ENCODE measurements around the gene SDCBP2.
A peak's percentile ranks its signal among the peaks of the same experiment; 100 is the strongest.

SDCBP2 gene

DNA sequence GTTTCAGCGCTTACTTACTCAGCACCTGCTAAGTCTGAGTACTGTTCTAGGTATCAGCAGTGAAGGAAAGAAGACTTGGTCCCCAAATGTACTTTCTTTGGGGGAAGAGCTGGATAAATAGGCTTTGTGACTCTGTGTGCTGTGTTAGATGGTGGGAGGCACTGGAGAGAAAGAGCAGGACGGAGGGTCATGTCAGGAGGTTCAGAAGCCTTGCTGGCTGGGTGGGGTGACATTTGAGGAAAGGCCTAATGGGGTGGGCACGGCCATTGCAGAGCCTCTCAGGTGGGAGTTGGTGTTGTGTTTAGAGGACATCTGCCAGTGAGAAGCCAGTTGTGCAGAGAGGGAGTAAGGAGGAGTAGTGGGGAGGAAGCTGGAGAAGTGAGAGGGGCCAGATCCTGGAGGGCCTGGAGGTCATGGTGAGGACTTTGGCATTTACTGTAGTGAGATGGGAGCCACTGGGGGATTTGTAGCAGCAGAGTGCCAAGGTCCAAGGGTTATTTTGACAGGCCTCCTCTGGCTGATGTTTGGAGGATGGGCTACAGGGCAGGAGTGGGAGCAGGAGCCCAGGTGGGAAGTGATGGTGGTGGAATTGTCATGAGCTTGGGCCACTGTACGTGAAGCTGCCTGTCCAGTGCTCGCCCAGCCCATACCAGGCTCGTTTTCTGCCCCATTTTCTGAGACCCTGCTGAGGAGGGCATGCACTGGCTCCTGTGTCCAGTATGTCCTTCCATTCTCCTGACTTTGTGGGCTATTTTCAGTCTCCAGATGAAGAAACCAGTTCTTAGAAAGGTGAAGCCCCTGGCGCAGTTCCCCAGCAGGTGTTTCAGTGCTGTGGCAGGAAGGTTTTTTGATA lies 886 bp downstream of the SDCBP2 start:
- DNase-seq: no peak

DNA sequence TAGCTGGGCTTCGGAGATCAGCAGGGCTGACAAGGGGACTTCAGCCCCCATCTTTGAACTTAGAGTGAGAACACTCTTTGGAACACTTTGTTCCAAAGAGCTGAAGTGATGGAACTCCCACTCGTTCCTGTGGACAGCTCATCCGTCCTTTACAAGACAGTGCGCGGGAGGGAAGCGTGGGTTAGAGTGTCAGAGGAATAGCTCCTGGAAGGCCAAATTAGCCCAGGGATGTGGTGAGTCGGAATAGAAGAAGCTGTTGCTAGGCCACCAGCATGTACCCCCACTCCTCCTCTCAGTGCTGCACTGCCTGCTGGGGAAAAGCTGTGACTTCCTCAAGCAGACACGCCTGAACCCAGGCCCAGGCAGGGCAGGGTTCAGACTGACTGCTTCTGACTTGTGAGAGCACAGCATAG lies 1.7 kb downstream of the SDCBP2 start:
- DNase-seq: peak; percentile 46

DNA sequence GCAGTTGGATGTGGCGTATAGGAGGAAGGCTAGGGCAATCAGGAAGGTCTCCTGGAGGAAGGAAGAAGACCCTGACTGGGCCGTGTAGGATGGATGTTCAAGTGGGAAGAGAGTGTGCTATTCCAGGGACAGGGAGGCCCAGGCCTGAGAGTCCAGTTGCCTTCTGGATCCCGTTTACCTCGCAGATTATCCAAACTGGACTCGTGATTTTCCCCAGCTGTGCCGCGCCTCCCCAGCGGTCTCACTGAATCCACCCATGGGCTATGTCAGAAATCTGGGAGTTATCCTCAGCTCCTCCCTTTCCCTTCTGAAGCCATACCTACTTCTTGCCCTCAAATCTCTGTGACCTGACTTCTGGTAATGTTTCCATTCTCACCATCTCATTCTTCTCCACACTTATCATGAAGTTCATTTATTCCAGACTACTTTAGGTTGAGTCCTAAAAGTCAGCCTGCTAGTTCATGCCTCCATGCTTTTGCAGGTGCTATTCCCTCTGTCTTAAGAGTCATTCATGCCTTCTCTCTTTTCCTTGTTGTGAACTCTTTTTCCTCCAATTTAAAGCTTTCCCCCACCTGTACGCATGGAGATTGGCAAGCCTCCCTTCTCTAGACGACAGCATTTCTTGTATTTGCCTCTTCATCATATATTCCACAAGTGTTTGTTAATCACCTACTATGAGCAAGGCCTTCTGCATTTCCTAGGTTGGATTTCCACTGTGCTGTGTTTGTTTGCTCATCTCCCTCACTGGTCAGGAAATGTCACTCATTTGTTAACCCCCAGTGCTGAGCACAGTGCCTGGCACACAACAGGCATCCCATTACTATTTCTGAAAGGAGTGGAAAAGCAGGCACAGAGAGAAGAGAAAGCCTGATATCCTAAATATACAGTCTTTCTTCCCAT lies 2.7 kb downstream of the SDCBP2 start:
- DNase-seq: no peak

DNA sequence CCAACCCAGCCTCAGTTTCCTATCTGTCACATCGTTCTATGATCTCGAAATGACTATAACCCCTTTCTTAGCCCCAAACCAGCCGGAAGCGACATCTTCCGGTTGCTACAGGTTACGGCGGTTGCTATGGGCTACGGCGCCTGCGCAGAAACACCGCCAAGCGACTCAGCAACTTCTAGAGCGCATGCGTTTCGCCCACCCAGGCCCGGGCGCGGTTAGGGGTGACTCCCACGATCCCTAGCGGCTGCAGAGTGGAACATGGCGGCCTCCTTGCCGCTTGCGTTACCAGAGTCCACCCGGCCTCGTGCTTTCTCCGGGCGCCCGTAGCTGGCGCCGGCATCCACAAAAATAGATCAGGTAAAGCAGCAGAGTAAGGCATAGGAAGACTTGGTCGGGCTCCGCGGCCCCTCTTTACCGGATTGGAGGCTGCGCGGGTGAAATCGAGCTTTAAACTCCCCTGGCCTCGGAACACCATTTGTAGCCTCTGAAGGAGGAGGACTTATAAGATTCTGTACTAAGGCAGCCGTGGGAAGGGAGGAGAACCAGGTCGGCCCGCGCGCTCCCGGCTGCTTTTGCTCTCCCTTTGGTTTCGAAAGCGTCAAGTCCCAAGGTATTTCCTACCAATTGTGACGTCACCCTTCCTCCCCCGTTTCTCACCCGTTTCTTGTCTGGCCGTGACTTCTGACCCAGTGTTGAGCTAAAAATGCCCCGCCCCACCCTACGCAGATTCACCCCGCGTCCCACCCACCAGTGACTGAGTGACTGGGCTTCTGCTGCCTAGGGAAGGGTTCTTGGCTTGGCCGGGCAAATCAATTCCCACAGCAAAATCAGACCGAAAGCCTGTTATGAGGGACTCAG lies 3.5 kb downstream of the SDCBP2 start:
- peak; percentile 97 for DNase-seq

DNA sequence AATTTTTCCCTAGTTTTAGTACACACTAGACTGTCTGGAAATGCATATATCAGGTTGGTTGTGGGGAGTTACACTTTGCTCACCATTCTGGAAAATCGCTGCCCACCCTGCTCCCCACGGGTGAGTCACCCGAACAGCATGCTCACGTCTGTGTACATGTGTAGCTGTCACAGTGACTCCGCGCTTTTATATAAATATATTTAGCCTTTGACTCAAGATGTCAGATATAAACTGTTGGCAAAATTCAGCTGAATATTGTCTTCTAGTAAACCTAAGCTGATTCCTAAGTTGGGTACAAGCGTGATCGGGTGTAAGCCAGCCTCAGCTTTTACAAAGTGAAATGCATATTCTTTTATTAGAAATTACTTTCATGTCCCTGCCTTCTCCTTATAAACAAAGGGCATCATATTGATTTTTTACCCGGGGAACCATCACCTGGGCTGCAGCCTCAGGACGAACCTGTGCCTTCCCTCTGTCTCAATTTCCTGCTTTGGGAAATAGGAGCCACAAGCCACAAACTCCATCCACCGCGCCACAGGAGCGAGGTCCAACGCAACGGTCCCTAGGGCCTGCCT lies 4.3 kb downstream of the SDCBP2 start:
- peak; percentile 49 for DNase-seq

DNA sequence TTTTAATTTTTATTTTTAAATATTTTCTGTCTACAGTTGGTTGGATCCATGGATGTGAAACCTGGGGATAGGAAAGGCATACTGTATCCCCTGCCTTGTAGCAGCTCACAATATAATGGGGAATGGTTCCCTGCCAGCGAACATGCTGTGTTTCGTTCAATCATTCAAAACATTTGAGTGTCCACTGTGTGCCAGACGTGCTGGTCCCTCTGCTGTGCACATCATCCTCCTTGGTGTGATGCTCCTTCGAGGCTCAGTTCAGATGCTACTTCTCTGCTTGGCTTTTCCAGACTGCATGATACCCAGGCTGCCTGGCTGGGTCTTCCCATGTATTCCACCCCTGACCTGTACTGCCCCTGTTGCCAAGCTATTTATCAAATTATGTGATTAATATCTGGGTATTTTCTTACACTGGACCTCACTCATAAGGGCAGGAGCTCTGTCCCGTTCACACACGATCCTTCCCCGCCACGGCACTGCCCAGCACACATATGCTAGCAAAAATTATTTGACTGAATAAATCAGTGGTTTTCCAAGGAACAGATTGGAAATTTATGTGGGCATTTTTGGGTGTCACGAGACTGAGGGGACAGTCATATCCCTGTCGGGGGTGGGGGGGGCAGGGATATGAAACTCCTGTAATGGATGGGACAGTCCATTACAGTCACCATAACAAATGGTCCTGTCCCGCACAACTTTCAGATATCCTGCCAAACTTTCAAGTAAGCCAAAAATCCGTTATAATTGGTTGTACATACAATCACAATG lies 4.9 kb downstream of the SDCBP2 start:
- no peak for DNase-seq

DNA sequence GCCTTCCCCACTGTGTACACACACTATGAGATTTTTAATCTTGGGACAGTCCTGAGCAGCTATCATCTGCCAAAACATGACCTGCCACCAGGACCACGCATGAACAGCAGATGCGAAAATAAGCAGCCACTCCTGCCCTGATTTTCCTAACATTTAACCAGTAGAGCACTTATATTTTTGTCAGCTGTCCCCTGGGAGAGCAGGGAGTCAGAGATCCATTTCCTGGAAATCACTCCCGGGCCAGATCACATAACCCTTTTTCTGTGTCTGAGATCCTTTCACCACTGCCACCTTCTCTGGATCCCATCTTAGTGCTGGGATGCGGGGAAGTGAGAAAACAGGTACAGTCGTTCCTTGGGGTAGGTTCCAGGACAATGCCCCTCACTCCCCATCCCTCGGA lies 5.7 kb downstream of the SDCBP2 start:
- DNase-seq: no peak

DNA sequence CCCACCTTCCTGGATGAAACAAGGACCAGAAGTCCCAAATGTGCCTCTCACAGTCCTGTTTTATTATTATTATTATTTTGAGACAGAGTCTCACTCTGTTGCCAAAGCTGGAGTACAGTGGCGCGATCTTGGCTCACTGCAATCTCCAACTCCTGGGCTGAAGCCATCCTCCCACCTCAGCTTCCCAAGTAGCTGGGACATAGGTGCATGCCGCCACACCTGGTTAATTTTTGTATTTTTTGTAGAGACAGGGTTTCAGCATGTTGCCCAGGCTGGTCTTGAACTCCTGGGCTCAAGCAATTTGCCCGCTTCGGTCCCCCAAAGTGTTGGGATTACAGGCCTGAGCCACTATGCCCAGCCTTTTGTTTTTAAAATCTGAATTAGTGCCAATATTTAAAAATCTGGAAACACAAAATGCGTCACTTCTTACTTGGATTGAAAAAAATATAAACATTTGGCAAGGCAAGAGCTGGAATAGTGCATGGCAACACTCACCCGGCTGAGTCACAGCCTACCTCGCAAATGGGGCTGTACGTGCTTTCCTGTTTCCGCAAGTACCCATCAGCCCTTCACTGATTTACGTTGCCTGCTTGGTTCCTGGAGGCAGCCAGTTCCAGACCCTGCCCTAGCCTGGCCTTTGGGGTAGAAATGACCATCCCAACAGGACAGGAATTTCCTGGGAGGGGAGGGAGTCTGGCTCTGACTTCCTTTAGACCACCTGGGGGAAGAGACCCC lies 6.3 kb downstream of the SDCBP2 start:
- peak; percentile 53 for DNase-seq

DNA sequence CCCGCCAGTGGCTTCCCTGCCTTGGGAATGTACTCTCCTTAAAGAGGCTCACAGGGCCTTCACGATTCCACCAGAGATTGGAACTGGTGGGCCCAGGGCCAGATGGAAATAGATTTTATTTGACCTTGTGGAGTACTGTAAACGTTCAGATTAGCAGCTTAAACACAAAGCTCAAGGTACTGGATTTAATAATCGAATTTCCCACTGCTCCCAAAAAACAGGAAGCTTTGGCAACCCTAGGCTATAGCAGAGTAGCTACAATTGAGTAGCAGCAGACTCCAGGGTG lies 7.3 kb downstream of the SDCBP2 start:
- DNase-seq: no peak

DNA sequence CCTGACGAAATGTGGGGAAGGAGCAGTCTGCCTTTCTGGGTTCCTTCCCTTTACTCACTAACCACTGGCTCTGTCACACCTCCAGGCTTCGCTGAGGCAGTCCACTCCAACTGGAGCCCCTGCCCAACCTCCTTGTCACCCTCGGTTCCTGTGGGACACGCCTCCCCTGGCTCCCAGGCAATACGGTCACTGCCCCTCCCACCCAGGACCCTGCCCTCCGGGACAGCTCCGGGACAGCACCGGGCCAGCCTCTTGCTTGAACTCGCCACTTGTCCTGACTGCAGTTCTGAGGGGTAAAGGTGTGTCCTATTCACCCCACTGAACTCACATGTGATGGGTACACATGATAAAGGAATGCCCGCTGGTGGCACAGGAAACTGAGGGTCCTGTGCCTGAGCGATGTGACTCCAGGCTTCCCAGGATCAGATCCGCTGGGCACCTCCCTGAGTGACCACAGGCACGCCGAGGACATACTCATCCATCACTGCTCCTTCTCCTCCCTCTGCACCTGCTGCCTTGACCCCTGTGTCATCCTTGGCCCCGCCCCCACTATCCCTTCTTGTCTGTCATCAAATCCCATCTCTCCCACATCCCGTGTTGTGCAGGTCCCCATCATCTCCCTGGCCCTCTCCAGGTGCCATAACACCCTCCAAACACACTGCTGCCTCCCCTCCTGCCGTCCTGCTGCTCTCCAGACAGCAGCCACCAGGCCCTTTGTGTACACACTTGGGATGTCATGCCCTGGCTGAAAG lies 7.9 kb downstream of the SDCBP2 start:
- DNase-seq: no peak

DNA sequence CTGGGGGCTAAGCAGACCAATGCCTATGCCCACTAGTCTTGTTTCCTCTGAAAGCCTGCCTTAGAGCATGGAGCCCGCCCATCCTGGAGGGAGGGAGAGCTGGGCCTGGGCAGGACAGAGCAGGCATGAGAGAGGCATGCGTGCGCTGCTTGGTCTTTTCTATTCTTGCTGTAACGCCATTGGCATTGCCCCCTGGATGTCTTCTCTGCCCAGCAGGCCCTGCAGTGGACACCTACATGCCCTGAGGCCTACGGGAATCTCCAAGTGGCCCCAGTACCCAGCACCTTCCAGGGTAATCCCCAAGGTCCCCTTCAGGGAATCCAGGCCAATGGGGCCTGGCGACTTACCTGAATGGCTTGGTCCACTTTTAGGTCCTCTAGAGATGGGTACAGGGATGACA lies 8.9 kb downstream of the SDCBP2 start:
- no peak for DNase-seq

DNA sequence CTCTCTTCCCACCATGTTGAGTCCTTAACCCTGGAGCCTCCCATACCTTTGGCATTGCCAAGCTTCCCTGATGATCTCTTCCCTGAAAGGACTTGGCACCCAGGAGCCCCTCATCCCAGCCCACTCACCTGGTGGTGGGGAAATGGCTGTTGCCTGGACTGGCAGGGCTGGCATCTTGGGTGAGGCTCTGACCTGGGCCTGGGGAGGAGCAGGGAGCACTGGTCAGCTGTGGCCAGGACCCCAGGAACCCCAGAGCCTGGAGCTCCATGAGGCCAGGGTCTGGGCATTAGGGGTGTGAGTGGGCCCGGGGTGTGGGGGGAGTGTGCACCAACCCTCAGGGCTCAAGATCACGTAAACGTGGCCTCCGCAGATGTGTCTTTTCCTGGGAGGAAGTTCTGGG lies 9.5 kb downstream of the SDCBP2 start:
- no peak for DNase-seq

DNA sequence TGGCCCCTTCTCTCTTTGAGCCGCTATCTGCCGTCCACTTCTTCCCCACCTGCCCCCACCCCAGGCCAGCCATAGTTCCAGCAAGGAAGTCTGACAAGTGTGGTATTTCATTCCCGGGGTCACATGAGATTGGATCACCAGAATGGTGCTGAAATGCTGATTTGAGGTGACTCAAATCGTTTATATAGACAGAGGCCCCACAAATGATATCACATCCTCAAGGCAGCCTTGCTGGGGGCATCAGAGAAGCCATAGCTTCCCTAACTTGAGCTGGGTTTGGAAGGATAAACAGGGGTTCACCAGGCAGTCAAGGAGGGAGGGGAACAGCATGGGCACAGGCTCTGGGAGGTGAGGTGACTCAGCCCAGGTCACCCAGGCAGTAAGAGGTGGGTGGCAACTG lies 9.9 kb downstream of the SDCBP2 start:
- DNase-seq: no peak

DNA sequence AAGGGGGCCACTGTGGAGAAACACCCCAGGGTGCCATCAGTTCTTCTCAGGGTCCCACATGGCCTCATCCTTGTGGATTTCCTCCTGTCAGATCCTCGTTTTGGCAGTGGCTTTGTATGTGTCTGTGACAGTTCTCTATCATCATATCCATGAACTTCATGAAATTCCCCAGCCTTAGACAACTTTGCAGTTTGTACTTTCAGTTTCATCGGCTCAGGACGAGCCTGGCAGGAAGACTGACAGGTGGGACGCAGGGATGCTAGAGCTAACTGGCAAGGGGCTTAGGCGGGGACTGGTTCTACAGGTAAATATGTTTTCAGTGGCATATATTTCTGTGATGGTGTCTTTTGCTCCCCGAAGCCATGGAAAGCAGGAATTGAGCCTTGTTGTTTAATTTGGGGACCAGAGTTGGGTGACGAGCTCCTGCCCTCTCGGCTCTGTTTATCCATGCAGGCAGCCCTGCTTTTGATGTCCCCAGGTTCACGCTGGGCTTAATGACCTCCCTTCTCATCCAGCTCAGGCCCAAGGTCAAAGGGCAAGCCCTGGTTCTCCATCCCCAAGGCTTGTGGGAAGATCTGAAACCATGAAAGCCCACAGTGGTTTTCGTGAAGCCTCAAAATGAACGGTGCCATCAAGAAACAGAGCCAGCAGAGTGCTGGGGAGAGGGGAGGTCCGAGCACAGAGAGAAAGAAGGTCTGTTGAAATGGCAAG lies 11.2 kb downstream of the SDCBP2 start:
- DNase-seq: no peak

DNA sequence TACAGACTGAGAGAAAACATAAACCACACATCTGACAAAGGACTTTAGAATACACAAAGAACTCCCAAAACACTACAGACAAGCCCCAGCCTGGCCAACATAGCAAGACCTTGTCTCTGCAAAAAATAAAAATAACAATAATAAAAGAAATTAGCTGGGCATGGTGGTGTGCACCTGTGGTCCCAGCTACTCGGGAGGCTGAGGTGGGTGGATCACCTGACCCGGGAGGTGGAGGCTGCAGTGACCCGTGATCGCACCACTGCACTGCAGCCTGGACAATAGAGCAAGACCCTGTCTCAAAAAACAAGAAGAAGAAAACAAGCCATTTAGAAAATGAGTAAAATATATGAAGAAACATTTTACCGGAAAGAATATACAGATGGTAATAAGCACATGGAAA lies 13.1 kb downstream of the SDCBP2 start:
- DNase-seq: no peak

DNA sequence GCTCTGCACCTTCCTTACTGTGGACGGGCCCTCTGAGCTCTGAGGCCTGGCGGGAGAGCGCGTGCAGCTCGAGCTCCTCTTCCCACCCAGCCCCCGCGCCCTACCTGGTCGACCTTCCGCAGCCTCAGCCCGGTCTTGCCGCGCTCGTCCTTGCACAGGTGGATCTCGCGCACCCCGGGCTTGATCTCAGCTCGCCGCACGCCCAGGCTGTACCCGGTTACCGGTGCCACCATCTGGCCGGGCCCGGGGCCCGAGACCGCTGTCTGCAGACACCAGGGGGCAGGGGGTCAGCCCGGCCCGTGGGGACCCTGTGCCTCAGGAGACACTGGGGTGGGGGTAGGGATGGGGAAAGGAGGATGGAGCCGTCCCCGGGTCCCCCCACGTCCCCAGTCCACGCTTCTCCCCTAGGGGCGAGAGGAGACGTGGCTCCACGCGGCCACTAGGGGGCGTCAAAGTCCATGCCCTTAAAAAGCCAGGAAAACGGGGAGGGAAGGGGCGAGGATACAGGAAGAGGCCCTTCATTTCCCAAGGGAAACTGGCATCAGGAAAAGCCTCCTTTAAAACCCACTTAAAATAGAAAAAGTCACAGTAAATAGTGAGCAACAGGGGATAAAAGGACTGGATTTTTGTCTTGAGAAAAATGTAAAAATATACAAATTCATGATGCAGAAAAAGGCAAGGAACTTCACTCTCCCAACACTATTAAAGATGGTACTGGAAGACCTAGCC lies 15.5 kb downstream of the SDCBP2 start:
- peak; percentile 82 for DNase-seq

DNA sequence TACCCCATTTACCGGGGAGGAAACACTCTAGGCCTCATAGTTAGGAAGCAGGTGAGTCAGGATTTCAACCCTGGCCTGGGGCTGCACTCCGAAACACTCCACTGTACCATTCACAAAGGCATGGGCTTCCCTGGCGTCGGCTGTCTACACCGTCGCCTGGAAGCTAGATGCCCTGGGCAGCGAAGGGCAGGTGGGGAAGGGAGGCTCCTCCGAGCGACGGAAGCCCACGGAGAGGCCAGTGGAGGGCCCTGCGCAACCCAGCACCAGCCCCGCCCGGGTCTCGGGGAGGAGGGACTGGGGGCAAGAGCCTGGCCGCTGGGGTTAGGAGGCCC lies 16.1 kb downstream of the SDCBP2 start:
- DNase-seq: no peak

DNA sequence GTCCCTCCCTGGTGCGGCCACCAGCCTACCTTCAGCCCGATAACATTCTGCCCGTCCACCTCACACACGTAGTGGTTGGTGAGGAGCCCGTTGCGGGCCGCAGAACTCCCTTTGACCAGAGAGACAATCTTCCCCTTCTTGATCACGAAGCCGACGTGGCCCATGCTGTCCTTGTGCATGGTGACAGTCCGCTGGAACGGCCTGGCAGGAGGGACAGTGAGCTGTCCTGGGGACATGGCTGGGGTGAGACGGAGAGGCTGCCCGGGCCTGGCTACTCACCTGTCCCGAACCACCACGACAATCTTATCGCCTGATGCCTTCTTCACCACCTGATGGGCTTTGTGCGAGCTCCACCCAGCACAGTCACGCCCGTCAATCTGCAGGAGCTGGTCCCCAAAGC lies 16.6 kb downstream of the SDCBP2 start:
- no peak for DNase-seq
